ENCODE measurements around the gene CDK12. TPM values are rescaled to one million over a fixed set of nuclear protein-coding genes. Genes with fewer than 3 reads are reported as not detected.

CDK12 gene
- polyA plus RNA-seq, 1 of the 3 experiments (the other 2 are of a cell fraction), result 11.6 TPM

DNA sequence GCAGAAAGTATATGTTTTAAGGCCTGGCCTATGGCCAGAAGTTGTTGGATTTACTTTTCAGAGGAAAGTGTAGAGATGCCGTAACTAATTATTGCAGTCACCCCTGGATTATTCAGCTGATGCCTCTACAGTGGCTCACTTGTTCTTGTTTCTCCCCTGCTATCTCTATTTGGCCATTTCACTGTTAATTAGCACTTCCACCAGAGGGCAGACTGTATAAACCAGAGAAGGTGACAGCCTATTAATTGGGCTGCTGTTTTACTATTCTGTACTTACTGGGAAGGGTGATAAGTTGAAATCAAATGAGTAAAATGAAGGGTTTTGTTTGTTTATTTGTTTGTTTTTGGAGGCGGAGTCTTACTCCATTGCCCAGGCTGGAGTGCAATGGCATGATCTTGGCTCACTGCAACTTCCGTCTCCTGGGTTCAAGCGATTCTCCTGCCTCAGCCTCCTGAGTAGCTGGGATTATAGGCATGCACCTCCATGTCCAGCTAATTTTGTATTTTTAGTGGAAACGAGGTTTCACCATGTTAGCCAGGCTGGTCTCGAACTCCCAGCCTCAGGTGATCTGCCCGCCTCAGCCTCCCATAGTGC is 66.0 kb downstream of the CDK12 start:
- no peak overlapping the region for H2AFZ ChIP-seq (ENCODE audit: low read depth)
- no peak overlapping the region for H3K4me2 ChIP-seq
- H3K79me2 ChIP-seq (ENCODE audit: insufficient read depth), result no peaks in the 10 kb centered on the region; the same call in 1 of the 2 replicates
- no peaks in the 10 kb centered on the region for H4K20me1 ChIP-seq (ENCODE audit: insufficient read depth)
- peaks cover 22% of the 10 kb centered on the region for H3F3A ChIP-seq (replicated peaks; ENCODE audit: insufficient read depth)
- no peak overlapping the region for H3K4me3 ChIP-seq (ENCODE audit: low read depth in 2 of 2, low read length in 1 of 2)
- no peaks in the 10 kb centered on the region for H3K9me2 ChIP-seq
- WGBS (ENCODE audit: low lambda C conversion rate), result 94% methylated on average over 7 of the region's 7 CpGs
- no peaks in the 10 kb centered on the region for H3K9me3 ChIP-seq
- ChIA-PET CTCF (interaction anchor here (1.0 to 4.1 kb wide), 4 partner anchors 21 to 262 kb away, joined by 3 to 17 read pairs (median 4); no protein-coding TSS in a partner anchor), POLR2A (no interaction called here)
- H3K27me3 ChIP-seq (ENCODE audit: insufficient read depth), result no peaks in the 10 kb centered on the region
- no peak for DNase-seq
- no peaks in the 10 kb centered on the region for H3K4me1 ChIP-seq (ENCODE audit: control insufficient read depth in 1 of 2, insufficient read depth in 2 of 2, low read depth in 1 of 2, low read length in 1 of 2)
- H3K9ac ChIP-seq, result no peak overlapping the region
- H3K27ac ChIP-seq (ENCODE audit: low read depth in 2 of 2, low read length in 1 of 2), result no peak overlapping the region
- TF ChIP-seq FOSL2 (IDR thresholded peaks at IDR 0.05; ENCODE audit: borderline replicate concordance, low read depth) (no peak), RFX5 (IDR thresholded peaks at IDR 0.05; ENCODE audit: low read length) (no peak), FOXM1 (IDR thresholded peaks at IDR 0.05; ENCODE audit: low read depth) (no peak), RAD21 (IDR thresholded peaks at IDR 0.05; ENCODE audit: low read length) (peak; percentile 12; the same call in 1 of the 2 replicates), JUND (IDR thresholded peaks at IDR 0.05) (no peak), SMC3 (IDR thresholded peaks at IDR 0.05; ENCODE audit: low read depth, low read length) (peak; percentile 24; the same call in 1 of the 2 replicates), IRF3 (IDR thresholded peaks at IDR 0.05; ENCODE audit: low read depth, low read length) (no peak), FOXJ3 (CRISPR knock-in tag; IDR thresholded peaks at IDR 0.05) (no peak), YY1 (IDR thresholded peaks at IDR 0.05; ENCODE audit: low read depth) (no peak), CTCF (IDR thresholded peaks at IDR 0.05) (peak; percentile 59), SIN3A (IDR thresholded peaks at IDR 0.05; ENCODE audit: borderline replicate concordance, low read depth, low read length) (no peak)
- peaks cover 70 to 77% of the 10 kb centered on the region in 2 experiments for H3K36me3 ChIP-seq (replicated peaks in 1 of 2; ENCODE audit: control insufficient read depth in 1 of 2, insufficient read depth in 2 of 2, low read length in 1 of 2)

DNA sequence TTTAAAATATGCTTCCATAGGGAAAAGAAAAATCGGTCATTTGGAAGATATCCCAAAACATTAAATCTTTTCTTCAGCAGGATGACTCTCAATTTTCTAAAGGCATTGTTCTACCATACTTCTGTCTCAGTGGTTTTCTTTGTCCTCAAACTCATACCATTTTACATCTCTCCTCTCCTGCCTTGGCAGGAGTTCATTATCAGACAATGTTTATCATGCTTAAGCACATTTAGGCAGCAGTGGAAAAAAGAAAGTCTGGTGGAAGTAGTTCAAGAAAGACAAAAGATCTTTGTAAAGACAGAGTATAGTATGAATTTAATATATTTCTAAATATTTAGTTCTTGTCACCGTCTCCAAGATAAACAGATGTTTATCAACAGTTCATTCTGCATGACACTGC is 68.2 kb downstream of the CDK12 start:
- CTCF ChIA-PET, result interaction anchor here (0.6 to 3.6 kb wide), 6 partner anchors 9 to 93 kb away, joined by 3 to 16 read pairs (median 4); no protein-coding TSS in a partner anchor
- POLR2A ChIA-PET, result no interaction called here

More for the DNA sequence above, 68.2 kb downstream of the CDK12 start:
- Histone ChIP-seq H3K4me3 (ENCODE audit: low read depth in 2 of 2, low read length in 1 of 2) (no peak overlapping the region), H3K9ac (no peak overlapping the region), H3K27ac (ENCODE audit: low read depth in 2 of 2, low read length in 1 of 2) (no peak overlapping the region), H3K4me2 (no peak overlapping the region), H3K9me3 (no peaks in the 10 kb centered on the region), H2AFZ (ENCODE audit: low read depth) (no peak overlapping the region), H3F3A (replicated peaks; ENCODE audit: insufficient read depth) (peaks cover 13% of the 10 kb centered on the region), H4K20me1 (ENCODE audit: insufficient read depth) (no peaks in the 10 kb centered on the region), H3K4me1 (ENCODE audit: control insufficient read depth in 1 of 2, insufficient read depth in 2 of 2, low read depth in 1 of 2, low read length in 1 of 2) (no peaks in the 10 kb centered on the region), H3K27me3 (ENCODE audit: insufficient read depth) (no peaks in the 10 kb centered on the region), H3K9me2 (no peaks in the 10 kb centered on the region), H3K79me2 (ENCODE audit: insufficient read depth) (no peaks in the 10 kb centered on the region), H3K36me3 (replicated peaks in 1 of 2; ENCODE audit: control insufficient read depth in 1 of 2, insufficient read depth in 2 of 2, low read length in 1 of 2) (peaks cover 75 to 79% of the 10 kb centered on the region in 2 experiments)
- DNase-seq, result no peak
- WGBS (ENCODE audit: low lambda C conversion rate), result 95% methylated on average over 2 of the region's 2 CpGs
- no peak for TF ChIP-seq PBX3 (IDR thresholded peaks at IDR 0.05)
- no peak for TF ChIP-seq TEAD4 (IDR thresholded peaks at IDR 0.05; ENCODE audit: borderline replicate concordance, insufficient read depth)
- no peak for TF ChIP-seq JUND (IDR thresholded peaks at IDR 0.05)
- TF ChIP-seq FOXJ3 (CRISPR knock-in tag; IDR thresholded peaks at IDR 0.05), result no peak
- TF ChIP-seq TCF12 (IDR thresholded peaks at IDR 0.05), result no peak
- no peak for TF ChIP-seq SMC3 (IDR thresholded peaks at IDR 0.05; ENCODE audit: low read depth, low read length)
- TF ChIP-seq RXRA (IDR thresholded peaks at IDR 0.05; ENCODE audit: borderline replicate concordance, low read depth), result no peak
- no peak for TF ChIP-seq CHD2 (IDR thresholded peaks at IDR 0.05; ENCODE audit: low read length, partially characterized antibody)
- TF ChIP-seq YY1 (IDR thresholded peaks at IDR 0.05; ENCODE audit: low read depth), result no peak
- no peak for TF ChIP-seq IRF3 (IDR thresholded peaks at IDR 0.05; ENCODE audit: low read depth, low read length)
- TF ChIP-seq NFIC (IDR thresholded peaks at IDR 0.05; ENCODE audit: borderline replicate concordance), result no peak
- no peak for TF ChIP-seq ELF1 (IDR thresholded peaks at IDR 0.05)
- no peak for TF ChIP-seq EZH2phosphoT487 (IDR thresholded peaks at IDR 0.05; ENCODE audit: borderline replicate concordance, low read depth)

Data from SK-N-SH (cell line).